ENCODE results near the gene FILIP1L. TPM values are rescaled to one million over a fixed set of nuclear protein-coding genes. Genes with fewer than 3 reads are reported as not detected.

FILIP1L gene
- total RNA-seq, 1 donor from 2014 or later = 19.1 TPM

- H3K4me1 Mint-ChIP-seq (ENCODE audit: unreplicated experiment) = peaks cover 35% of the 10 kb centered on the region
- no peaks in the 10 kb centered on the region for H3K9me3 Mint-ChIP-seq (ENCODE audit: unreplicated experiment)
- H3K4me3 Mint-ChIP-seq (ENCODE audit: unreplicated experiment) = peak overlapping the region; percentile 91
- no peak for DNase-seq (ENCODE audit: low spot score)
- H3K36me3 Mint-ChIP-seq (ENCODE audit: low read depth, unreplicated experiment) = peaks cover 7% of the 10 kb centered on the region
- TF ChIP-seq CTCF (IDR thresholded peaks at IDR 0.05; ENCODE audit: unreplicated experiment) = no peak
- H3K27me3 Mint-ChIP-seq (ENCODE audit: unreplicated experiment) = peaks cover 3% of the 10 kb centered on the region
- H3K27ac Mint-ChIP-seq (ENCODE audit: unreplicated experiment) = peak overlapping the region; percentile 90
Observed at GRCh38 chr3:99875581-99875928, 238.7 kb downstream of the FILIP1L start.

GRCh38 chr3:99874237-99875002 is 239.9 kb downstream of the FILIP1L start:
- Mint-ChIP-seq H3K9me3 (ENCODE audit: unreplicated experiment) (no peaks in the 10 kb centered on the region), H3K27me3 (ENCODE audit: unreplicated experiment) (peaks cover 3% of the 10 kb centered on the region), H3K36me3 (ENCODE audit: low read depth, unreplicated experiment) (peaks cover 7% of the 10 kb centered on the region), H3K4me3 (ENCODE audit: unreplicated experiment) (peak overlapping the region; percentile 51), H3K4me1 (ENCODE audit: unreplicated experiment) (peaks cover 32% of the 10 kb centered on the region), H3K27ac (ENCODE audit: unreplicated experiment) (no peak overlapping the region)
- no peak for TF ChIP-seq CTCF (IDR thresholded peaks at IDR 0.05; ENCODE audit: unreplicated experiment)
- no peak for DNase-seq (ENCODE audit: low spot score)

GRCh38 chr3:99873269-99874102 is 240.8 kb downstream of the FILIP1L start:
- H3K9me3 Mint-ChIP-seq (ENCODE audit: unreplicated experiment) = no peaks in the 10 kb centered on the region
- H3K36me3 Mint-ChIP-seq (ENCODE audit: low read depth, unreplicated experiment) = peaks cover 7% of the 10 kb centered on the region
- H3K4me3 Mint-ChIP-seq (ENCODE audit: unreplicated experiment) = peak overlapping the region; percentile 62
- H3K27me3 Mint-ChIP-seq (ENCODE audit: unreplicated experiment) = peaks cover 3% of the 10 kb centered on the region
- no peak overlapping the region for H3K27ac Mint-ChIP-seq (ENCODE audit: unreplicated experiment)
- TF ChIP-seq CTCF (IDR thresholded peaks at IDR 0.05; ENCODE audit: unreplicated experiment) = no peak
- H3K4me1 Mint-ChIP-seq (ENCODE audit: unreplicated experiment) = peaks cover 31% of the 10 kb centered on the region
- DNase-seq (ENCODE audit: low spot score) = no peak

GRCh38 chr3:99872923-99873254 is 241.4 kb downstream of the FILIP1L start:
- H3K27ac Mint-ChIP-seq (ENCODE audit: unreplicated experiment) = no peak overlapping the region
- no peak overlapping the region for H3K4me3 Mint-ChIP-seq (ENCODE audit: unreplicated experiment)
- peaks cover 3% of the 10 kb centered on the region for H3K27me3 Mint-ChIP-seq (ENCODE audit: unreplicated experiment)
- no peak for DNase-seq (ENCODE audit: low spot score)
- H3K36me3 Mint-ChIP-seq (ENCODE audit: low read depth, unreplicated experiment) = peaks cover 7% of the 10 kb centered on the region
- peaks cover 27% of the 10 kb centered on the region for H3K4me1 Mint-ChIP-seq (ENCODE audit: unreplicated experiment)
- no peak for TF ChIP-seq CTCF (IDR thresholded peaks at IDR 0.05; ENCODE audit: unreplicated experiment)
- no peaks in the 10 kb centered on the region for H3K9me3 Mint-ChIP-seq (ENCODE audit: unreplicated experiment)

Measured in endothelial cell (in vitro differentiated cells).